SIG-M5 (cell line): ENCODE measurements around the gene KCNIP4.
"Not testable (repeated sequence)": the region's sequence is repeated elsewhere in the genome, so short reads cannot be mapped to it uniquely, and the experiment has no call there.

Experiments used
- DNase-seq: peaks from one replicate; lab custom pipeline; 2025; lab: John Stamatoyannopoulos, UW

KCNIP4 gene

DNA sequence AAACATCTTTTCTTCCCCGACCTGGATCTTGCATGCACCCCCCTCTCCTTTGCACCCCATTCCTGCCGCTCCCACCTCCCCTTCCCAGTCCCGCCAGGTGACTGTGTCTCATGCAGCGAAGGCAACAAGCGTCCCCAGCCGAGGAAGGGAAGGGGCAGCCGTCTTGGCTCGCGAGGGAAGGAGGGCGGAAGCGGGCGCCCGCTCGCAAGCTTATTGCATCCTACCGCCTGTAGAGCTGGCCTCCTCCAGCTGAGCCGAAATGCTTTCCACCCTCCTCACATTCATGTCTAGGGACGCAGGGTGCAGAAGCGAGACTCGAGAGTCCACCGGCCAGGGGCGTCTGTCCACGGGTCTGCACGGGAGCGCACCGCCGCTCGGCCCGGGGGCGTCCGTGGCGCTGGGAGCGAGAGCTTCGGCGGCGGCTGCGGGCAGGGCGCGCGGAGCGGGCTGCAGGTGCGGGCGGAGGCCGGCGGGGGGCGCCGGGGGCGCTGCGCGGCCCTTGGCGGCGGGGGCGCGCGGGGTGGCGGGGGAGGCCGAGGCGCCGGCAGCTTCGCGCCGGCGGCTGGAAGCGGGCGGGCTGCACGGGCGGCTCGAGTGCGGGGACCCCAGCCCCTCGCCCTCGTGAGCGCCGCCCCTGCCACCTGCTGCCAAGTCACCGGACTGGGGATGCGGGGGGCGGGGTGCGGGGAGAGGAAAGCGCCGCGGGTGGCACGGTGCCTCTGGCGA, at the start of gene KCNIP4:
Gene KCNIP4 (minus strand): TSS at position 426 of the 726 bp plus-strand sequence.
- DNase-seq, result no peak

DNA sequence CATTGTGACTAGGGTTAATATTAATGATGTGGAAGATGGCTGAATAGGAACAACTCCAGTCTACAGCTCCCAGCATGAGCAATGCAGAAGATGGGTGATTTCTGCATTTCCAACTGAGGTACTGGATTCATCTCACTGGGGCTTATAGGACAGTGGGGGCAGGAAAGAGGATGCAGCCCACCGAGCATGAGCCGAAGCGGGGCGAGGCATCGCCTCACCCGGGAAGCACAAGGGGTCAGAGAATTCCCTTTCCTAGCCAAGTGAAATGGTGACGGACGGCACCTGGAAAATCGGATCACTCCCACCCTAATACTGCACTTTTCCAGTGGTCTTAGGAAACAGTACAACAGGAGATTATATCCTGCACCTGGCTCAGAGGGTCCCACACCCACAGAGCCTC, 48.0 kb upstream of the KCNIP4 start:
- DNase-seq, result not testable (repeated sequence)

DNA sequence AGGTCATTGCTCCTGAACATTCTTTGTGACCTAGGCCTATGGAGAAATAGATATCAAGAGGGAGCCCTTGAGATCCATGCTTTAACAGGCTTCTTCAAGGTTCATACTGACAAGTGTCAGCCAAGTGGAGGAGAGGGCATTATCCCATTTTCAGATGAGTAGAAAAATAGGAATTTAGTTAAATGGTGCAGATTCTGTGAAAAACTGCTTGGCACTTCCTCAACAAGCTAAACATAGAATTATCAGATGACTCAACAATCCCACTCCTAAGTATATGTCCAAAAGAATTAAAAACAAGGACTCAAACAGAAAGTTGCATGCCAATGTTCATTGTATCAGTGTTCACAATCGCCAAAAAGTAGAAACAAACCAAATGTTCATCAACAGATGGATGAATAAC, 43.8 kb upstream of the KCNIP4 start:
- DNase-seq, result no peak

DNA sequence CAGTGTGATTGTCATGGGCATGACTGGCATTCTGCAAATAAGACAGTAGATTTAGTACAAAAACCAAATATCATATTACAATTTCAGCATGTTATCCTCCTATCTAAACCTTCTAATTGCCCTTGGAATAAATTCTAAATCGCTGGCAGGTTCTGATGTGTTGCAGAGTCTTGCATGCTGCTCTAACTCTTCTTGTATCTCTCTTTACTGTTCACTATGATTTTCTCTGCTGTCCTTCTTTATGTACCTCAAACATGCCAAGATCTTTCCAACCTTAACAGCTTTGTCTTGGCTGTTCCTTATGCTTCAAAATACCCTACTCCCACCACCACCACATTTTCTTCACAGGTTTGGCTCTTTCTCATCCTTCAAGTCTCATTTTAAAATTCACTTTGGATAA, 43.0 kb upstream of the KCNIP4 start:
- DNase-seq, result no peak

DNA sequence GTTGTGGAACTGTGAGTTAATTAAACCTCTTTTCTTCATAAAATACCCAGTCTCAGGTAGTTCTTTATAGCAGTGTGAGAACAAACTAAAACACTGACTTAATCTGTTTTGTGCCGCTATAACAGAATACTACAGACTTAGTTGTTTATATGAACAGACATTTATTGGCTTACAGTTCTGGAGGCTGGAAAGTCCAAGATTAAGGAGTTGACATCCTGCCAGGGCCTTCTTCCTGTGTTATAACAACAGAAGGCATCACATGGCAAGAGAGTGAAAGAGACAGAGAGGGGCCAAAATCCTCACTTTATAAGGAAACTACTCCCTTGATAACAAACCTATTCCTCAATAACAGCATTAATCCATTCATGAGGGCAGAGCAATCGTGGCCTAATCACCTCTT, 42.5 kb upstream of the KCNIP4 start:
- no peak for DNase-seq

DNA sequence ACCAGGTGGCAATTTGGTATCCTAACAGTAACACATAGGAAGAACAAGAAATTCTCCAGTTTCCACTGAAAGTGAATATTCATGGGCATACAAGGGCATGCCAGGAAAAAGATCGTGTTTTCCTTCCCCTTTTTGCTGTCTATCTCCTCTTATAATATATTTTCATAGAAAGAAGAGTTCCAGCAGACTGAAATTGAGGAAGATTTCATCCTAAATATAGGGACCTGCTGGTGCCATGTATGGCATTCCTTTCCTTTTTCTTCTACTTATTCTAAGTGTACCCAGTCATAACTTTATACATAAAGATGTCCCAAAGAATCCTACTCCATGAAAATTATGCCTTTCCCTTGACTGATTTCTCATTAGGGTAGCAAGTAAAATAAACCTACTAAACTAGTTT, 40.8 kb upstream of the KCNIP4 start:
- no peak for DNase-seq

DNA sequence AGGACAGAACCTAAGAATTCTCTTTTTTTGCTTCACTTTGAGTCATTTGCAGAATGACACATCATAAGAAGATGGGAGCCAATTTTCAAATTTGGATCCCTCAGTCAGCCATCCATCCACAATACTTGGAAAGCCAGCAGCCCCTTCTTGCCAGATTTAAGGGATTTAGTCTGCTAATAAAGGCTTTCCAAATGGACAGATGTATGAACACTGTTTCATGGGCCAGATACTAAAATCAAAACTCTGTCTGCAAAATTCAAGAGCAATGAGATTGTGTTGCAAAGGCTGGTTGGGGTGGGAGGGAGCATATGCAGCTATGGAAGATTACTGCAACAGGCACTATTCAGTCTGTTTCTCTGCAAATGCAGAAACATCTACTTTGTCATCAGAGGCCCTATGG, 37.7 kb upstream of the KCNIP4 start:
- DNase-seq, result no peak

DNA sequence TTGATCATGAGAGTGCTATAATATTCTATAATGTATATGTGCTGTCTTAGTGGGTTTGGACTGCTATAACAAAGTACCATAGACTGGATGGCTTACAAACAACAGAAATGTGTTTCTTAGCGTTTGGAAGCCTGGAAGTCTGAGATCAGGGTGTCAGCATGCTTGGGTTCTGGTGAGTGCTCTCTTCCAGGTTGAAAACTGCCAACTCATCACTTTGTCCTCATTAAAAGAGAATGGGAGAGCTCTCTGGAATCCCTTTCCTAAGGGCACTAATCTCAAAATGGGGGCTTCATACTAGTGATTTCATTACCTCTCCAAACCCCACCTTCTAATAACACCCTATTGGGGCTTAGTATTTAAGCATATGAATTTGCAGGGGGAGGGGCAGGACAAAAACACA, 33.5 kb upstream of the KCNIP4 start:
- no peak for DNase-seq

DNA sequence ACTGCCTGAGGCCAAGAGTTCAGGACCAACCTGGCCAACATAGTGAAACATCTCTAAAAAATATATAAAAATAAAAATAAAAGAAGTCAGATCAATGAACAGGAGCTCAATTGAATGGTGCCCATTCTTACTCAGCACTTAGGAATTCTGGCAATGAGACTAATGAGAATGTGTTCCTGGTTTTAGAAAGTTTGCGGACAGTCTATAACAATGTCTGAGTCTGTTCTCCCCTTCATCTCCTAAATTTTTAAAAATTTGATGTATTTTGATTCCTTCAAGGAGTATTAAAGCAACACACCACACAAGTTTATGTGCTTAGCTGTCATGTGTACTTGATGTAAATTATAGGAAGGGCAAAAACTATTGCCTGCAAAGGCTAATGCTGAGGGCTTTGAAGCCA, 30.6 kb upstream of the KCNIP4 start:
- DNase-seq, result no peak

DNA sequence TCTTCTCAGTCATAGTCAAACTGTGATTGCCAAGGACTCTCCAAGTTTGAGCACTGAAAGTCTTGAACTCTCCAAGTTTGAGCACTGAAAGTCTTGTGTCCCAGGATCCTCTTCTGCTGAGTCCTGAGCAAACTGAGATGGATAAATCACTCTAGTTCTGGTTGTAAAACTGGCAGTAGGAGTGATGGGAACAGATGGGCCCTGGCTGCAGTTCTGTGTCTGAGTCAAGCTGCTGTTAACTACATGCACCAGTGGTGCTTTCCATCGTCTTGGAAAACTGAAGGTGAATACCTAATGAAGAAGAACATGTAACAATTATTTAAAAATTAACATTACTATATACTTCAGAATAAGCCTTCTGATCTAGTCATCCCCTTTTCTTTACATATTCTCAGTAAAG, 27.6 kb upstream of the KCNIP4 start:
- no peak for DNase-seq

DNA sequence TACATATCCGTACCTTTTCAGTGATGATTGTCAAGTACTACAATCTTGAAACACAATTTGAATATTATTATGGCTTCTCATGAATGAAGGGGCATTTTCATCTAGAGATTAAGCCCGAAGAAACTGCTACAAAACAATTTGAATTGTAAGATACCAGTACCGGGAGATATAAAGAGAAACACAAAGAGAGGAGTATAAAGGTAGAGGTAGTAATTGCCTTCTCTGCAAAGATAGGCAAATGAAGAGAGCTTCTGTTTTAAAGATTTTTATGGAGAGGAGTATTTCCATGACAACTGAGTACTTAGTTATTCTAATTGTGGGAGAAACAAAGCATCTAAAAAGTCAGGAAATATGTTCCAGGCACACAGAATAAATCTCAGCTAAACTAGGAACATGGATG, 25.3 kb upstream of the KCNIP4 start:
- DNase-seq, result no peak

DNA sequence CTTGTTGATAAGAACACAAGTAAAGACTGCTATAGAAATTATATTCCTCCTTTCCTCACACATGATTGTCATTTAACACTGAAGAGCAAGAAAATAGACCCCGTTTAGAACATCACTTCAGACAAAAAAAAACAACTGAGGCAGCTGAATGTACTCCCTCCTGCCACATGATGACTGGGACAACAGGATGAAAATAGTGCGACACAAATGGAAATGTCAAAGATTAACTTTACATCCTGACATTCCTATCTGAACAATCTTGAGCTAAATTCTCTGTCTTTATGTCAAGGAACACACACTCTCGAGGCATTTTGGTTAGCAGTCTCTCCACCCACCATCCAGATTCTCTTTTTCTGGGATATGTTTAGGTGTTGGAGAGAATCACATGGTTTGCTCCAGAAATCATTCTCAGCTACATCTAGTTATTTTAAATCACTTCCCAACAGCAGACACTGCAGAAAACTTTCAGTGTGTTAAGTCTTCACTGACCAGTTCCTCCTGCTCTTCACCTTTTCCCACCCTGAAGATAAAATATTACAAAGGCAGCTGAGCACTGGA, 16.3 kb upstream of the KCNIP4 start:
- DNase-seq, result no peak

DNA sequence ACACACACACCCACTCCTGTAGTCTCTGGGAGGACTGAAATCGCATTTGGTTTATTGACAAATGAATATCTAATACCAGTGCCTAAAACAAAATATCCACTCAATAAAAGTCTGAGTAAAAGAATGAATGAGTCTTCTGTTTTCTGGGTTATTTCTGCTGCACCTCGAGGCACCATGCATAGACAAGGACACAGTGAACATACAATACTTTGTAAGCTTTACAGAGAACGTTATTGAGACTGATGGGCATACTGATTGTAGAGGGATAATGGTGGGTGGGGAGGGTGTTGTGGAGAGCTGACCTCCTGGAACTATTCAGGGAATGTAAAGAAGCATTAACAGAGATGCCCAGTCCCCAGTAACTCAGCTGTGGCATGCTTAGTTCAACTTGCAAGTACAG, 14.1 kb upstream of the KCNIP4 start:
- DNase-seq, result no peak

DNA sequence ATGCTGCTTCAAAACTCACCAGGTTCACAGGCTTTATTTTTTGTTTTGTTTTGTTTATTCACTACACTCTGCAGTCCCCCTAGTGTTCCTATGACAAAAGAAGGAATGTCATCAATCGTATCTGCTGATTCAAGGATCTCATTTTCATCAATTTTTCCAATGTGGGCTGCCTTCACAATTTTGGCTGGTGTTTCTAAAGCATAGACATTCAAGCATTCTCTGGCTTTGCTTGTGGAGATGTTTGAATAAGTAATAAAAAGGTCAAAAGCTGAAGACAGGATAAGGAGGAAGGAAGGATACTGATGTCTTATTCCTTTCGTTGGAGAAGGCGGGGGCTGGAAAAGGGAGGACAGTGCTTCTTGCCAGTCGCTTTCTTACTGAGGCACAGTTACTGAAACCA, 12.2 kb upstream of the KCNIP4 start:
- no peak for DNase-seq

DNA sequence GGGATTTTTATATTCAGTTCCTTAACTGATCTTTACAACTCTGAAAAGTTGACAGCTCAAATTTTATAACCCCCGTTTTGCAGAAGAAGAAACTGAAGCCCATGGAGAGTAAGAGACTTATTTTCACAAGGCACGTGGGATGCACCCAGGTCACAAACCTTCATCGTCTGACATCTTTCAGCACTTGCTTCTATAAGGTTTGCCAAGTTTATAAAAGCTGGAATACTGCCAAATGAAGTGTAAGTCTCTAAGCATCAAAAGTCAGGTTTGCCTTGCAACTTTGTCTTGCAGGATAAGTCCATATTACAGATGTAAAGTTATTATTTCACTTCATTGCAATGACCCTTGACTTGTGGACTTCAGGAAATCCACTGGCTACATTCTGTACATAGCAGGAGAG, 6.3 kb upstream of the KCNIP4 start:
- no peak for DNase-seq

DNA sequence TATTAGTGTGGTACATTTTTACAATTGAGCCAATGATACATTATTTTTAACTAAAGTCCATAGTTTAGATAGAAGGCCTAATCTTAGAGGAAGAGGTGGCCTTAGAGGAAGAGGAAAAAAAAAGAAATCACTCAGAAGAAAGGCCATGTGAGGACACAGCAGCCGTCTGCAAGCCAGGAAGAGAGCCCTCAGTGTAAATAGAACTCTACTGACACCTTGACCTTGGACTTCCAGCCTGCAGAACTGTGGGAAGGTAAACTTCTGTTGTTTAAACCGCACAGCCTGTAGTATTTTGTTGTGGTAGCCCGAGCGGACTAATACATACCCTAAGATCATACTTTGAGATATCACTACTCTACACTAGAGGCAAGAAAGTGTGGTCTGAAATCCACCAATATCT, 5.1 kb upstream of the KCNIP4 start:
- DNase-seq, result no peak

DNA sequence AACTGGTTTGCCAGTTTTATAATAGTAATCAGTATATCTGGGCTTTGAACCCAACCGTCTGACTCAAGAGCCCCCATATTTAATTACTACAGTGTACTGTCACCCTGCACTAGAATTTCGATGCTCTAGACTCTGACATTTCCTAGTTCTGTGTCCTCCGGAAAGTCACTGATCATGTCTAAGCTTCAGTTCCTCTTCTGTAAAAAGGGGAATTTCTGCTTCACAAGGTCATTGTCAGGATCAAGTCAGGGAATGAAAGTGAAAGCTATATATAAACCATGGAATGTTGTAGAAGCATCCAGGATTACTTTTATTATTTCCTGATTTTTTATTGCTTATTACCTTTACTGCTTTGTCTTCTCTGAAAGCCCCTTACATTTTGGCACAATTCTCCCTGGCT, 4.0 kb upstream of the KCNIP4 start:
- DNase-seq, result no peak

DNA sequence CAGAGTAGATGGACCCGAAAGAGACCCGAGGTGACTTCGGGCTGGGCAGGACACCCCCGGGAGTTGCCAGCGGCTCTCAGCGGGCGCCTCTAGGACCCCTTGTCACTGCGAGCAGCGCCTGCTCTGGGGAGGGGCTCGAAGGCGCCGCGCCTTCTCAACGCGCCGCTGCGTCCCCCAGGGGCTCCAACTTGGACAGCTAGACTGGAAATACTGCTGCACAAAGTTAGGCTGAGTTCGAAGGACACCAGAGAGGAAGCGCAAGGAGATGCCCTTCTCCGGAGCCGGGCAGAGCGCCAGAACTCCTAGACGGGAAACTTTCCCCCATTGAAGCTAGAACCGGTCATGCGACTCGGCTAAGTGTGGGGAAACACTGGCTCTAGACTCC, 493 bp upstream of the KCNIP4 start:
- no peak for DNase-seq

DNA sequence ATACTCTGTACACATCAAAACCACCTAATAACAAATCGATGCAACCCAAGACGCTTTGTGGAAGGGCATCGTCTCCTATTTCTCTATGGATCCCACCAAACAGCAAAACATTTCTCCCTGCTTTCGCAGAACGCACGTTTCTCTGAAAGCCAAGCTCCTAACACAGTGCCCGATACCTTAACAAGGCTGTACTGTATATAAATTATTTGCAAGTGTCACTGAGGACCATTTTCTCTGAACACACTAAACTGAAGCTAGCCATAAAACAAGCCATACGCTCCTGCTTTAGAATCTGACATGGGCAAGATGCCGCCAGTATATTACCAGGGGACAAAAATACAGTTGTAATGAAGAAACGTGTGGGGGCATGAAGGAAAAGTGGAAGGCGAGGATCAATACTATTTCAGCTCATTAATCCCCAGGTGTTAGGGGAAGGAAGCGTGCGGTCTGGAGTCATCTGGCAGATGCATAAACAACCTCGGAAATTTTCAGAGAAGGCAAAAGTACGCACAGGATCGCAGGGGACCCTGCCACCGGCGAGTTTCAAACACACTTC, 703 bp downstream of the KCNIP4 start:
- no peak for DNase-seq

DNA sequence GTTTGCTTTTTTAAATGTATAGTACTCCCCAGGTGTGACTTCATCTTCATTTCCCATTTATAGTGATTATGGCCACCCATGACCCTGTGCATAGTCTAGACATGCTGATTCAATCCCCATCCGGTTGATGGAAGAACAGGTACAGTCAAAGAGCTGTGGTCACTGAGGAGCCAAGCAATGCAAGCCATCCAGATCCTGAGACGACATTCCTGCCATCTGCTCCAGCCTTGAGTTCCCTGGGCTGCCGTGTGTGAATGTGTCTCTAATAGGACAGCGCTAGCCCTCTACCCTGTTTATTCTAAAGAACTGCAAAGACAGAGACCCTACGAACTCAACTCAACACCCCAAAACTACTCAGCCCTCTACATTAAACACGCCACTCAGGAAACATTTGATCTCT, 1.7 kb downstream of the KCNIP4 start:
- DNase-seq, result no peak

DNA sequence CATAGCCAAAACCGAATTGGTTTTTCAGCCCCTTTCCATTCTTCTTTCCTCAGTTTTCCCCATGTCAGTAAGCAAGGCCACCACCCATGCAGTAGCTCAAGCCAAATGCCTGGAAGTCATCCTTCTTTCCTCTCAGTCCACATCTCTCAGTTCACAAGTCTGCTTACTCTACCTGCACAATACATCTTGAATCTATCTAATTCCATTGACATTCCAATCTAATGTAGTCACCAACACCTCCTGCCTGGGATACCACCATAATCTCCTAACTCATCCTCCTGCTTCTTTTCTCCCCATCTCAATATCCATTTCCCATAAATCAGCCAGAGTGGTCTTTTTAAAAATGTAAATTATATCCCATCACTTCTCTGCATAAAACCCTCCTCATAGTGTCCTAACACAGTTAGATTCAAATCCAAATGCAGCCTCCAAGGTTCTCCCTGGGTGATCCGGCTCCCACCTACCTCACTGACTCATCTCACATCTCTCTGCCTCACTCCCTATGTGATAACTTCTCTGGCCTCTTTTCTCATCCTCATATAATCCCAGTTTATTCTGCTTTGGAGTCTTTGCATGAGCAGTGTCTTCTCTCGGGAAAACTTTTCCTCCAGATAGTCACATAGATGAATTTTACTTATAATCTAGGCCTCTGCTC, 26.9 kb downstream of the KCNIP4 start:
- no peak for DNase-seq

DNA sequence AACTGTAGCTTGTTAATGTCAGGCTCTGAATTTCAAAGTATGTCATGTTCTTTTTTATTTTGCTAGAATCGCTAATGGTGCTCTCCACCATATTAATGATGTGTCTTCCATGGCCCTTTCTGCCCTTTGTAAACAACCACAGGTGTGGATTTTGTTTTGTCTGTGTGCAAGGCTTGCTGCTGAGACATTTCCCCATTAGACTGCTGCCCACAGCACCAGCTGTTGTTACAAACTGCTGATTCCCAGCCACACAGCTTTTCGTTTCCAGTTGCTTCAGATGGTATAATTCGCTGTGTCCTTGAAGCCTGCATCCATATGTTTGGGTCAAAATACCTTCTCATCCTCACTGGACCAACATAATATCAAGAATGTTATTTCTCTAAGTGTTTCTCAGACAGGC, 32.8 kb downstream of the KCNIP4 start:
- DNase-seq, result no peak

DNA sequence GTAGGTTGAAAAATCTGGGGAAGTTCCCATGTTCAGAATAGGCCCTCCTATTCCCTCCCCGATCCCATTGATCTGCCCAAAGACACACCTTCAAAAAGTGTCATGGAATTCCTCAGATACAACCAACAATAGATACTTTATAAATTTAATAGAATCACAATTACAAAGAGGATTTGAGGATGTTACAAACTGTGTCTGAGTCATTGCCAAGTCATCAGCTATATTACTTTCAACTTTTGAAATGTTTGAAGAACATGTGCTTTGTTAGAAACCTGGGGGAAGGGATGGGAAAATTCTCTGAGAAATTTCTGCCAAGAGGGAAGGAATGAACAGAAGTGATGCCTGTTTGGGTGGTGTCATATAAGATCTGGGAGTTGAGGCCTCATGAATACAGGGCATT, 46.7 kb downstream of the KCNIP4 start:
- DNase-seq, result no peak

DNA sequence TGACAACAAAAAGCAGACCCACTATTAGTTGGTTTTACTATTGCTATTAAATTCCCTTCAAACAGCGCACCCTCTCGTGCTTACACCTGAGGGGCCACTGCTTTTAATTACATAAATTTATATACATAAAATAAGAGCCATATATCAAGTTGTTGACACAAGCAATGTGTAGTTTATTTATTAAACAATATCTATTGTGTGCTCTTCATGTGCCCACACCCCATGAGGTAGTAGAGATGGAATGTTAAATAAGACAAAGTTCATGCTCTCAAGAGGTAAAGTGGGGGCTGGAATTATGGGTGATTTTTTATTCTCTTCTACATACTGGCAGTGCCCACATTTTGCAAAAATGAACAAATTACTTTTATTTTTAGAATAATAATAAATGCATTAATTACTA, 47.3 kb downstream of the KCNIP4 start:
- DNase-seq, result no peak
